Keratinocyte (primary cell): ENCODE data around the gene RAI1. TPM values are rescaled to one million over a fixed set of nuclear protein-coding genes. Genes with fewer than 3 reads are reported as not detected.
"Not testable (repeated sequence)": the region's sequence is repeated elsewhere in the genome, so short reads cannot be mapped to it uniquely, and the experiment has no call there.

Experiments
- DNase-seq: peaks from one replicate; pipeline ENCODE4 v3.0.0-alpha.2; 2011; ENCODE audit warnings: low read depth, missing footprints, low spot score
- FAIRE-seq: peaks from 2 replicates; lab custom pipeline; 2011; peaks lifted over from hg19 to GRCh38; lab: Jason Lieb, UNC
- H2AFZ ChIP-seq: 2 replicates; pipeline ENCODE4 v1.6.0; 2012; ENCODE audit warnings: low read length, control low read depth, inconsistent platforms; ENCODE audit not compliant: control insufficient read depth
- H3K27ac ChIP-seq: 2 replicates; pipeline ENCODE4 v1.5.1; 2011; ENCODE audit warnings: low read length; ENCODE audit not compliant: control insufficient read depth, insufficient read depth
- H3K27me3 ChIP-seq: 3 replicates; pipeline ENCODE4 v1.6.0; 2011; ENCODE audit warnings: low read length; ENCODE audit not compliant: control insufficient read depth, insufficient read depth; ENCODE audit errors: extremely low read depth
- H3K36me3 ChIP-seq, 2 experiments: 2 replicates in 1 of 2; 3 replicates in 1 of 2; pipeline ENCODE4 v1.5.1; 2011; ENCODE audit warnings: low read length in 2 of 2, mild to moderate bottlenecking in 1 of 2; ENCODE audit not compliant: control insufficient read depth in 2 of 2, insufficient read depth in 2 of 2; ENCODE audit errors: extremely low read depth in 1 of 2
- H3K4me1 ChIP-seq: 3 replicates; pipeline ENCODE4 v1.5.1; 2011; ENCODE audit warnings: low read length; ENCODE audit not compliant: control insufficient read depth, insufficient read depth; ENCODE audit errors: extremely low read depth
- H3K4me2 ChIP-seq: 3 replicates; pipeline ENCODE4 v1.6.0; 2011; ENCODE audit warnings: low read depth, low read length; ENCODE audit not compliant: control insufficient read depth, insufficient read depth; ENCODE audit errors: extremely low read depth
- H3K4me3 ChIP-seq, 3 experiments: fragments of 200-600 bp in 1 of 3; sonication (generic) in 1 of 3; 2 replicates in 2 of 3; 3 replicates in 1 of 3; pipeline ENCODE4 v1.5.1; 2011 to 2016; ENCODE audit warnings: low read length in 3 of 3, mild to moderate bottlenecking in 3 of 3, control low read depth in 2 of 3, inconsistent platforms in 1 of 3, low read depth in 1 of 3, mixed read lengths in 1 of 3, mixed run types in 1 of 3, moderate library complexity in 1 of 3; ENCODE audit not compliant: control insufficient read depth in 2 of 3, insufficient read depth in 2 of 3; ENCODE audit errors: extremely low read depth in 1 of 3
- H3K79me2 ChIP-seq: 2 replicates; pipeline ENCODE4 v1.6.0; 2012; ENCODE audit warnings: low read length; ENCODE audit not compliant: control insufficient read depth, insufficient read depth
- H3K9ac ChIP-seq: 3 replicates; pipeline ENCODE4 v1.6.0; 2011; ENCODE audit warnings: low read length; ENCODE audit not compliant: control insufficient read depth, insufficient read depth; ENCODE audit errors: extremely low read depth
- H3K9me1 ChIP-seq: 3 replicates; pipeline ENCODE4 v1.6.0; 2011; ENCODE audit warnings: low read length; ENCODE audit not compliant: control insufficient read depth, insufficient read depth; ENCODE audit errors: extremely low read depth
- H3K9me3 ChIP-seq: 2 replicates; pipeline ENCODE4 v1.5.1; 2012; ENCODE audit warnings: low read depth, low read length; ENCODE audit not compliant: control insufficient read depth
- H4K20me1 ChIP-seq: 3 replicates; pipeline ENCODE4 v1.6.0; 2011; ENCODE audit warnings: low read length; ENCODE audit not compliant: control insufficient read depth, insufficient read depth; ENCODE audit errors: extremely low read depth
- CTCF ChIP-seq, 3 experiments: IDR thresholded peaks in 1 of 3; conservative IDR thresholded peaks in 1 of 3; optimal IDR thresholded peaks in 1 of 3; 2 replicates in 2 of 3; 3 replicates in 1 of 3; pipeline versions ENCODE3 to v1.5.1; 2011; ENCODE audit warnings: low read length in 3 of 3, mild to moderate bottlenecking in 3 of 3, moderate library complexity in 2 of 3, control low read depth in 1 of 3, inconsistent platforms in 1 of 3; ENCODE audit not compliant: insufficient read depth in 2 of 3; ENCODE audit errors: extremely low read depth in 1 of 3
- EZH2 ChIP-seq: IDR thresholded peaks from one replicate; pipeline ENCODE4 v1.6.1; 2012; ENCODE audit warnings: inconsistent platforms, mild to moderate bottlenecking, low read length, moderate library complexity
- dilution Hi-C: fragments of 300-500 bp; cut with MboI; formaldehyde crosslinking; loops from one replicate; pipeline ENCODE4 v1.7.0; 2020; ENCODE audit warnings: low sequenced_read_pairs; ENCODE audit not compliant: extremely low pct_ligation_motif_present
- polyA plus RNA-seq, 5 experiments: library from polyadenylated mRNA; depleted of rRNA in 3 of 5; stranded (reverse) in 3 of 5; stranded (forward) in 1 of 5; unstranded in 1 of 5; fragments of >200 nt; gene quantifications; 1 replicate in 1 of 5; 2 replicates in 3 of 5; 3 replicates in 1 of 5; pipeline versions ENCODE4 v1.2.1 to v1.2.3, GENCODE V29; 2011 to 2012; ENCODE audit warnings: missing spikeins in 2 of 5, low read depth in 1 of 5, low replicate concordance in 1 of 5

RAI1 gene
- polyA plus RNA-seq, 1 donor (not counting 4 experiments of a cell fraction or from before 2014, with no cell fraction given) = 2.6 TPM

GRCh38 chr17:17633310-17633709 lies 47.9 kb upstream of the RAI1 start:
- H2AFZ ChIP-seq = peak overlapping the region; percentile 81
- dilution Hi-C loops = no loop called here
- FAIRE-seq = no peak
- no peak overlapping the region for H3K9ac ChIP-seq
- DNase-seq = no peak
- H3K4me2 ChIP-seq = peak overlapping the region; percentile 54
- H3K9me1 ChIP-seq = no peaks in the 10 kb centered on the region
- no peaks in the 10 kb centered on the region for H3K9me3 ChIP-seq
- H4K20me1 ChIP-seq = no peaks in the 10 kb centered on the region
- H3K4me1 ChIP-seq = peaks cover 8% of the 10 kb centered on the region
- no peaks in the 10 kb centered on the region for H3K36me3 ChIP-seq
- TF ChIP-seq EZH2 (no peak), CTCF (optimal IDR thresholded peaks at IDR 0.05 in 1 of 3, IDR thresholded peaks at IDR 0.05 in 1 of 3, conservative IDR thresholded peaks at IDR 0.05 in 1 of 3; ENCODE audit: extremely low read depth in 1 of 3, insufficient read depth in 2 of 3, low read length in 3 of 3) (no peak)
- no peak overlapping the region for H3K4me3 ChIP-seq
- no peaks in the 10 kb centered on the region for H3K27me3 ChIP-seq
- no peak overlapping the region for H3K27ac ChIP-seq
- H3K79me2 ChIP-seq = no peaks in the 10 kb centered on the region

- H4K20me1 ChIP-seq = no peaks in the 10 kb centered on the region
- TF ChIP-seq EZH2 (no peak), CTCF (optimal IDR thresholded peaks at IDR 0.05 in 1 of 3, IDR thresholded peaks at IDR 0.05 in 1 of 3, conservative IDR thresholded peaks at IDR 0.05 in 1 of 3; ENCODE audit: extremely low read depth in 1 of 3, insufficient read depth in 2 of 3, low read length in 3 of 3) (no peak)
- no peaks in the 10 kb centered on the region for H3K36me3 ChIP-seq
- no peaks in the 10 kb centered on the region for H3K79me2 ChIP-seq
- dilution Hi-C loops = no loop called here
- H2AFZ ChIP-seq = no peak overlapping the region
- no peaks in the 10 kb centered on the region for H3K9me1 ChIP-seq
- peaks cover 8% of the 10 kb centered on the region for H3K4me1 ChIP-seq
- no peaks in the 10 kb centered on the region for H3K9me3 ChIP-seq
- FAIRE-seq (no peak), DNase-seq (no peak)
- H3K27me3 ChIP-seq = peaks cover 4% of the 10 kb centered on the region
- no peak overlapping the region for H3K4me3 ChIP-seq
- no peak overlapping the region for H3K4me2 ChIP-seq
- no peak overlapping the region for H3K9ac ChIP-seq
- H3K27ac ChIP-seq = no peak overlapping the region
Observed at GRCh38 chr17:17635126-17635525, 46.1 kb upstream of the RAI1 start.

- H4K20me1 ChIP-seq, H3K36me3 ChIP-seq, H3K27ac ChIP-seq, H3K4me2 ChIP-seq, FAIRE-seq, H3K79me2 ChIP-seq, H2AFZ ChIP-seq, H3K4me3 ChIP-seq, H3K4me1 ChIP-seq, H3K27me3 ChIP-seq, H3K9ac ChIP-seq, DNase-seq, dilution Hi-C loops, H3K9me1 ChIP-seq, H3K9me3 ChIP-seq: not testable (repeated sequence)
Observed at GRCh38 chr17:17635537-17636271, 45.6 kb upstream of the RAI1 start.
